GM21717 (cell line): ENCODE measurements around the gene ARID3A.

Experiments
- ATAC-seq: cut with Tn5 transposase; IDR thresholded peaks from one replicate; pipeline ENCODE4 v1.9.1; 2021; ENCODE audit warnings: mild to moderate bottlenecking, moderate library complexity; ENCODE audit not compliant: unreplicated experiment

Gene ARID3A

GRCh38 chr19:911197-912033, 14.4 kb upstream of the ARID3A start:
- ATAC-seq = no peak

- ATAC-seq = no peak
Observed at GRCh38 chr19:912181-913079, 13.4 kb upstream of the ARID3A start.

DNA sequence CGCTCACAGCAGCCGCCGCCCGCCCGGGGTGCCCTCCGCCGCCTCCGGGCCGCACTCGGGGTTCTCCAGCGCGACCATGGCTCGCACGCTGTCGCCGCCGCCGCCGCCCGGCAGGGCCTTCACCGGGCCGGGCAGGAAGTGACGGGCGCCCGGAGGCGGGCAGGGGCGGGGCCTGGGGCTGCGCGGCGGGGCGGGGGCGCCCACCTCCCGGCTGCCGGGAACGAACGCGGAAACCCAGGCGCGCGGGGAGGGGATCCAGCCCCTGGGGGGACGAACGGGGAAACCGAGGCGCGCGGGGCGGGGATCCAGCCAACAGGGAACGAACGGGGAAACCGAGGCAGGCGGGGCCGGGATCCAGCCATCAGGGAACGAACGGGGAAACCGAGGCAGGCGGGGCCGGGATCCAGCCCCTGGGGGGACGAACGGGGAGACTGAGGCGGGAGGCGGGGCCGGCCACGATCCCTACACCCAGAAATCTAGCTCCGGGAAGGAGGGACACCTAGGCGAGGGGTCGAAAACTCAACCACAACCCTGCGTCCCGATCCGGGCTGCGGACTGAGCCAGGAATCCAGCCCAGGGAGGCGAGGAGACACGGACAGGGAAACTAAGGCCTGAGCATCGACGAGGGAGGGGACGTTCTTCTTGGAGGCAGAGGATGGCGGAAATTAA, 12.6 kb upstream of the ARID3A start, which contains the start of gene R3HDM4:
R3HDM4 (minus strand) TSS at position 140 of the 669 bp plus-strand sequence; CDS start at position 78, 62 bp downstream.
- ATAC-seq = peak; percentile 42

GRCh38 chr19:916645-917322, 9.1 kb upstream of the ARID3A start:
- no peak for ATAC-seq

DNA sequence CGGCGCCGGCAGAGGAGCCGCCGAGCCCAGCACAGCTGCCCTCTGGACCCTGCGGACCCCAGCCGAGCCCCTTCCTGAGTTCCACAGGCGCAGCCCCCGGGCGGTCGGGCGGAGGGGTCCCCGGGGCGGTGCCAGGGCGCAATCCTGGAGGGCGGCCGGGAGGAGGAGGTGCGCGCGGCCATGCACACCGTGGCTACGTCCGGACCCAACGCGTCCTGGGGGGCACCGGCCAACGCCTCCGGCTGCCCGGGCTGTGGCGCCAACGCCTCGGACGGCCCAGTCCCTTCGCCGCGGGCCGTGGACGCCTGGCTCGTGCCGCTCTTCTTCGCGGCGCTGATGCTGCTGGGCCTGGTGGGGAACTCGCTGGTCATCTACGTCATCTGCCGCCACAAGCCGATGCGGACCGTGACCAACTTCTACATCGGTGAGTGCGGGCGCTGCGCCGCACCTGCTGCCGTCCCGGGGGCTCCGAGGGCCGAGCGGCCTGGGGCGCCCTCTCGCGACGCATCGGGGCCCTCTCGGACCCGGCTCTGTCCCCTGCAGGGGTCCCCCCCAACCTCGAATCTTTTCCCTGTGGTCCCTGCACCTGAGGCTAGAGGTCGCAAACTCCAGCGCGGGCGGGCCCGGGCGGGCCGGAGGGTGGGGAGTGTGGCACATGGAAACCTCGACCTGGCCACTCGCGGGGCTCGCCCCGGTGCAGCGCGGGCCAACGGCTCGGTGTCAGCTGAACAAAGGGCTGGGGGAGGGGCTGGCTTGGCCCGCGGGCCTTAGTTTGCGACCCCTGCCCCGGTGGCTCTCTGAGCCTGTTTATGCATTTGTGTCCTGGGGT, 8.3 kb upstream of the ARID3A start, which contains the start of gene KISS1R:
KISS1R (plus strand) TSS at position 11 of the 829 bp plus-strand sequence; CDS start at position 181, 170 bp downstream.
- no peak for ATAC-seq

GRCh38 chr19:918152-918437, 7.7 kb upstream of the ARID3A start:
- no peak for ATAC-seq

- ATAC-seq = no peak
Observed at GRCh38 chr19:918481-919198, 7.2 kb upstream of the ARID3A start.

DNA sequence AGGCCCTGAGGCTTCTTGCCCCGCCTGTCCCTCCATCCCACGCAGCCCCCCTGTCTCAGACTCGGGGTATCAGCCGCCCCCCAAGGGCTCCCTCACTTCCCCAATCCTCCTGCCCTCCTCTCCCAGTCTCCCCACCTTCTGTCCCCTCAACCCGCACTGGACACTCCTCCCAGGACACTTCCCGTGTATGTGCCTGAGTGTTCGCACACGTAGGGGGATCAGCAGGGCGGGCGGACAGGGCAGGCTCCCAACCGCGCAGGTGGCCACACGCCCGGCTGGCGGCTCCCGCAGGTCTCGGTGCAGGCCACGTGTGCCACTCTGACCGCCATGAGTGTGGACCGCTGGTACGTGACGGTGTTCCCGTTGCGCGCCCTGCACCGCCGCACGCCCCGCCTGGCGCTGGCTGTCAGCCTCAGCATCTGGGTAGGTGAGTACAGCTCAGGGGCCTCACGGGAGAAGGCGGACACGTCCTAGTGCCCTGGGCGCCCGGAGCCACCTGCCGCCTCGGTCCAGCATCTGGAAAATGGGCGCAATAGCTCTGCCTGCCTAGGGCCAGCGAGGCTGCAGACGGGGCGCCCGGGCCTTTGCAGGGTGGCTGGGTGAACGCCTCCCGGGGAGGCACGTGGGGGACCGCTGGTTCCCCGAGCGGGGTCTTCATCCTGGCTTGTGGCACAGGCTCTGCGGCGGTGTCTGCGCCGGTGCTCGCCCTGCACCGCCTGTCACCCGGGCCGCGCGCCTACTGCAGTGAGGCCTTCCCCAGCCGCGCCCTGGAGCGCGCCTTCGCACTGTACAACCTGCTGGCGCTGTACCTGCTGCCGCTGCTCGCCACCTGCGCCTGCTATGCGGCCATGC, 6.4 kb upstream of the ARID3A start:
- no peak for ATAC-seq

- no peak for ATAC-seq
Observed at GRCh38 chr19:920051-920864, 5.6 kb upstream of the ARID3A start.

DNA sequence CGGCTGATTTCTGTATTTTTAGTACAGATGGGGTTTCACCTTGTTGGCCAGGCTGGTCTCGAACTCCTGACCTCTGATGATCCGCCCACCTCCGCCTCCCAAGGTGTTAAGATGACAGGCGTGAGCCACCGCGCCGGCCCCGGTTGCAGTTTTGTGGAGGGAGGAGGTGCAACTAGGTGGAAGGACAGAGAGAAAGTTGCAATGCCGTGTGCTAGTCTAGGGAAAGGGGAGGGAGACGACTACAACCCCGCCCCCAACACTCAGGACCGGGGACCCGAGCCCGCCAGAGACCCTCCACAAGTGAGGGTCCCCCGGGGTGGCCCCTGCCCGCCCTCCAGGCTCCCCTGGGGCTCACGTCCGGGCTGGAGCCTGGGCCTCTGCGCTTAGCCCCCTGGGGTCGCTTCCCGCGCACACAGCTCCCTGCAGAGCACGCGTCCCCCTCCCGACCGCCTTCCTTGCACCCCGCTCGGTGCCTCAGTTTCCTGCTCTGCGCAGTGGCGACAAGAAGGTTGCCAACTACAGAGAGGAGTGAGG, 1.2 kb upstream of the ARID3A start:
- ATAC-seq = no peak

- peak; percentile 29 for ATAC-seq
Observed at GRCh38 chr19:925087-925525, 729 bp upstream of the ARID3A start.

GRCh38 chr19:926323-926588, 421 bp downstream of the ARID3A start:
- no peak for ATAC-seq

DNA sequence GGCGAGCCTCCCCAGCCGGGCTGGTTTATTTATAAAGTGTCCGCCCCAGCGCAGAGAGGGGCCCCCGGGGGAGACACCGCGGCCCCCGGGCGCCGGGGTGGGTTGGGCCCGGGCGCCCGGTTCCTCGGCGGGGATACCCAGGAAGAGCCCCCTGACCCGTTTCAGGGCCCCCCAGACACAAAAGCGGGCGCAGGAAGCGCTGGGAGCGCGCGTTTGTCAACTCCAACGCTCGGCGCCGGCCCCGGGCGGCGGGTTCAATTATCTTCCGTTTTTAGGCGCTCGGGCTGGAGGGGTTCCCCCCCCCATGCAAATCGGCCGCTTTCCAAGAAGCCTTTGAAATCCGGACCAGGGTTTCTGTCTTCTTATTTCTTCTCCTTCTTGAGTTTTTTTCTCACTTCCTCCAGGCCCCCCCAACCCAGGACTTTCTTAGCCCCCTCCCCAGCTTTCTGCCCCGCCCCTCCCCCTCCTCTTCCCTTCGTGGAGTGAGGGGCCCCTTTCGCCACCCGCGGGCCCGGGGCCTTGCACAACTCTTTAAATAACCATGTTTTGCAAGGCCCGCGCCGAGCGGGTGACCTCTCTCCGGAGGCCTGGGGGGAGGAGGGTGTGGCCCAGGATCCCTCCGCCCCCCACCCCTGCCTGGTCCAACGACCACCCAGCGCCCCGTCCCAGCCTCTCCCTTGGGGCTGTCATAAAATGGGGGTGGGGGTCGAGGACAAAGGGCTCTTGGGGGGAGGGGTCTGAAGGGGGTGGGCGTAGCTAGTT, 935 bp downstream of the ARID3A start:
- ATAC-seq = no peak

DNA sequence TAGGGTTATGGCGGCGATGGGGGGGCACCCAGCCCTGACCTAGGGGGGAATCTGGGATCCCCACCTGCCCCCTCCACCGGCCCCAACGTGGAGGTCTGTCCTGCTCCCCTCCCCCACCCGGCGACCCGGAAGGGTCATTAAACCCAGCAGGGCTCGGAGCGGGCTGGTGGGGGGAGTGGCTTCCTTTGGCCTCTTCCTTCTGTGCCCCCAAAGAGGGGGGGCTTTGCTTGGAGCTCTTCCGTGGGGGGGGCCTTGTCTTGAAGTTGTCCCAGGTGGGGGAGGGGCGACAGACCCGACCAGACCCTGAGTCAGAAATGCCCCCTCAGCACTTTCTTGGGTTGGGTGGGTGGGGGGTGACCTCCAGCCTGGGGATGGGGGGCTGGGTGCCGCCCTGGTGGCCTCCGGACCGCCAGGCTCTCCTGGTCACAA, 1.5 kb downstream of the ARID3A start:
- ATAC-seq = no peak

DNA sequence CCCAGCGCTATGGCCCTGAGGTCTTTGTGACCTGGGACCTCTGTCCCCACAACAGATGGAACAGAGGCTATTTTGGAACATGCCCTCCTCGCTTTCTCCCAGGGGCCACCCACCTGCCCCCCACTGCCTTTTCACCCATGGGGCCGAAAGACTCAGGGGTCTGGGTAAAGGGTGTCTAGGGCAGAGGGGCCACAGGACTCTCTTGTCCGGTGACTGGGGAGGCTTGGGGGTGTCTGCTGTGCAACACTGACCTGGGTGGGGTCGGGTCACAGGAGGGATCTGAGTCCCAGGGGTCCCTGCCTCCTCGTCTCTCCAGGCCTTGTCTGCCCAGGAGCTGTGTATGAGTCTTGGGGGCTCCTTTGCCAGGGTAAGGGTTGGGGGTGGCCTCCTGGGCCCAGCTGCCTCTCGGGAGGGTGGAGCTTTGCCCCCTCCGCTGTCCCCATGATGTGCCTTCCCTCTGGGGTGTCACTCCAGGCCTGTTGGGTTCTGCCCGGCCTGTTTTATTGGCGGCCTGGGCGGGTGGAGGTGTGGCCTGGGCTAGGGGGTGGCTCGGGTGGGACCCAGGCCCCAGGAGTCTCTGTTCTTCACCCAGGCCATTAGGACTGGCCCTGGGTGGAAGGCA, 2.1 kb downstream of the ARID3A start:
- ATAC-seq = no peak
